Neuronal stem cell (in vitro differentiated cells): ENCODE data around the gene ZNF407.

Experiments used
- DNase-seq: peaks from one replicate; pipeline ENCODE4 v3.0.0-alpha.2; 2013; ENCODE audit warnings: low spot score
- H2AFZ ChIP-seq: one replicate; pipeline ENCODE4 v1.6.1; 2013; ENCODE audit warnings: mild to moderate bottlenecking, low read length, inconsistent platforms
- H2AK5ac ChIP-seq: 2 replicates; pipeline ENCODE4 v1.6.1; 2013; ENCODE audit warnings: low read depth, mild to moderate bottlenecking, inconsistent platforms, low read length, moderate library complexity, mixed read lengths
- H2BK120ac ChIP-seq: 2 replicates; pipeline ENCODE4 v1.6.1; 2013; ENCODE audit warnings: low read depth, mild to moderate bottlenecking, inconsistent platforms, low read length, moderate library complexity, mixed read lengths
- H2BK12ac ChIP-seq: one replicate; pipeline ENCODE4 v1.6.1; 2013; ENCODE audit warnings: low read length, inconsistent platforms
- H2BK15ac ChIP-seq: 2 replicates; pipeline ENCODE4 v1.6.1; 2013; ENCODE audit warnings: mild to moderate bottlenecking, low read length, inconsistent platforms, mixed read lengths
- H2BK5ac ChIP-seq: one replicate; pipeline ENCODE4 v1.6.1; 2013; ENCODE audit warnings: inconsistent platforms, mild to moderate bottlenecking, low read length, moderate library complexity
- H3K14ac ChIP-seq: one replicate; pipeline ENCODE4 v1.6.1; 2013; ENCODE audit warnings: low read length, inconsistent platforms
- H3K18ac ChIP-seq: 2 replicates; pipeline ENCODE4 v1.6.1; 2013; ENCODE audit warnings: low read length, inconsistent platforms
- H3K23ac ChIP-seq: 2 replicates; pipeline ENCODE4 v1.6.1; 2013; ENCODE audit warnings: low read depth, mild to moderate bottlenecking, mixed read lengths, low read length, inconsistent platforms; ENCODE audit not compliant: poor library complexity
- H3K27ac ChIP-seq: replicated peaks from 3 replicates; pipeline ENCODE4 v1.5.1; 2013; ENCODE audit warnings: low read length, inconsistent platforms
- H3K27me3 ChIP-seq, 3 experiments: 2 replicates each; pipeline ENCODE4 v1.6.1; 2013; ENCODE audit warnings: low read length in 3 of 3, mild to moderate bottlenecking in 2 of 3, inconsistent platforms in 1 of 3, low read depth in 1 of 3, mixed read lengths in 1 of 3, moderate library complexity in 1 of 3; ENCODE audit not compliant: control insufficient read depth in 3 of 3, insufficient read depth in 3 of 3
- H3K36me3 ChIP-seq, 2 donors: replicated peaks in 1 of 2; 2 replicates each; pipeline ENCODE4 v1.6.1; 2013; ENCODE audit warnings: low read length in 2 of 2; ENCODE audit not compliant: control insufficient read depth in 2 of 2, insufficient read depth in 2 of 2
- H3K4ac ChIP-seq: 2 replicates; pipeline ENCODE4 v1.6.1; 2013; ENCODE audit warnings: inconsistent platforms, mild to moderate bottlenecking, low read length, moderate library complexity
- H3K4me1 ChIP-seq, 2 donors: 1 replicate in 1 of 2; 2 replicates in 1 of 2; pipeline ENCODE4 v1.6.1; 2013; ENCODE audit warnings: low read length in 2 of 2, low read depth in 1 of 2; ENCODE audit not compliant: control insufficient read depth in 2 of 2, insufficient read depth in 1 of 2
- H3K4me2 ChIP-seq: one replicate; pipeline ENCODE4 v1.6.1; 2013; ENCODE audit warnings: mild to moderate bottlenecking, low read length, inconsistent platforms; ENCODE audit not compliant: insufficient read depth, poor library complexity, severe bottlenecking
- H3K4me3 ChIP-seq, 2 donors: 2 replicates each; pipeline ENCODE4 v1.5.1; 2013; ENCODE audit warnings: low read length in 2 of 2, mild to moderate bottlenecking in 2 of 2, inconsistent platforms in 1 of 2, moderate library complexity in 1 of 2
- H3K79me1 ChIP-seq: one replicate; pipeline ENCODE4 v1.6.1; 2013; ENCODE audit warnings: low read depth, mild to moderate bottlenecking, inconsistent platforms, low read length, moderate library complexity
- H3K9ac ChIP-seq: one replicate; pipeline ENCODE4 v1.6.1; 2013; ENCODE audit warnings: mild to moderate bottlenecking, low read depth, low read length, inconsistent platforms; ENCODE audit not compliant: poor library complexity
- H3K9me3 ChIP-seq, 2 donors: replicated peaks in 1 of 2; 2 replicates each; pipeline versions ENCODE3 to v1.6.1; 2013; ENCODE audit warnings: low read length in 2 of 2, mild to moderate bottlenecking in 2 of 2, inconsistent platforms in 1 of 2, low read depth in 1 of 2, mixed read lengths in 1 of 2, moderate library complexity in 1 of 2; ENCODE audit not compliant: control insufficient read depth in 2 of 2, insufficient read depth in 1 of 2
- H4K8ac ChIP-seq: one replicate; pipeline ENCODE4 v1.6.1; 2013; ENCODE audit warnings: low read depth, mild to moderate bottlenecking, inconsistent platforms, low read length, moderate library complexity
- H4K91ac ChIP-seq: one replicate; pipeline ENCODE4 v1.6.1; 2013; ENCODE audit warnings: low read length, low read depth, mild to moderate bottlenecking, inconsistent platforms; ENCODE audit not compliant: poor library complexity
- WGBS, 2 donors: extraction: QIAGEN DNeasy Blood & Tissue Kit; methylation state at CpG; one replicate each; pipeline ENCODE4 v1.1.7; 2013; ENCODE audit warnings: missing lambda C conversion rate in 2 of 2, mixed read lengths in 1 of 2; ENCODE audit not compliant: insufficient read length in 2 of 2, insufficient replicate concordance in 1 of 2; ENCODE audit errors: extremely low coverage in 2 of 2; 5-methylcytosine and 5-hydroxymethylcytosine counted together

Gene ZNF407

GRCh38 chr18:75113455-75113854, 515.8 kb downstream of the ZNF407 start:
- no CpG with 5 or more reads among the region's 5 CpGs for WGBS, 2 donors
- Histone ChIP-seq H2BK15ac (no peak overlapping the region), H3K79me1 (no peaks in the 10 kb centered on the region), H2BK5ac (no peak overlapping the region), H3K9me3 (no peaks in the 10 kb centered on the region), H3K23ac (no peak overlapping the region), H3K4me2 (no peak overlapping the region), H3K4me1 (no peaks in the 10 kb centered on the region), H3K18ac (no peak overlapping the region), H3K27me3 (no peaks in the 10 kb centered on the region), H3K4ac (no peak overlapping the region), H3K36me3 (no peaks in the 10 kb centered on the region), H3K4me3 (no peak overlapping the region), H2BK120ac (no peak overlapping the region), H3K9ac (no peak overlapping the region), H2AFZ (no peak overlapping the region), H4K8ac (no peak overlapping the region), H3K14ac (no peak overlapping the region), H4K91ac (no peak overlapping the region), H3K27ac (no peak overlapping the region), H2AK5ac (no peak overlapping the region), H2BK12ac (no peak overlapping the region)
- DNase-seq: no peak

GRCh38 chr18:75114231-75114764, 516.6 kb downstream of the ZNF407 start:
- Histone ChIP-seq H3K14ac (no peak overlapping the region), H3K4me2 (no peak overlapping the region), H3K27ac (no peak overlapping the region), H3K36me3 (no peaks in the 10 kb centered on the region), H4K91ac (no peak overlapping the region), H2AFZ (no peak overlapping the region), H3K4ac (no peak overlapping the region), H2BK5ac (no peak overlapping the region), H3K27me3 (no peaks in the 10 kb centered on the region), H3K18ac (no peak overlapping the region), H3K9me3 (no peaks in the 10 kb centered on the region), H3K4me1 (no peaks in the 10 kb centered on the region), H3K23ac (no peak overlapping the region), H4K8ac (no peak overlapping the region), H3K9ac (no peak overlapping the region), H3K4me3 (no peak overlapping the region), H2BK15ac (no peak overlapping the region), H2AK5ac (no peak overlapping the region), H3K79me1 (no peaks in the 10 kb centered on the region), H2BK120ac (no peak overlapping the region), H2BK12ac (no peak overlapping the region)
- no peak for DNase-seq
- no CpG with 5 or more reads among the region's 6 CpGs for WGBS, 2 donors
